BE2C (cell line): ENCODE measurements around the gene TMEM214.
"Not testable (repeated sequence)": the region's sequence is repeated elsewhere in the genome, so short reads cannot be mapped to it uniquely, and the experiment has no call there.

Experiments
- DNase-seq: peaks from one replicate; pipeline ENCODE4 v3.0.0-alpha.2; 2020
- H3K27me3 ChIP-seq: fragments of 250-450 bp; sonication (Bioruptor Pico); 2 replicates; pipeline ENCODE4 v1.5.1; 2020; ENCODE audit warnings: mild to moderate bottlenecking
- H3K36me3 ChIP-seq: fragments of 250-450 bp; sonication (Bioruptor Pico); 2 replicates; pipeline ENCODE4 v1.5.1; 2020; ENCODE audit warnings: mild to moderate bottlenecking
- H3K4me1 ChIP-seq: fragments of 250-450 bp; sonication (Bioruptor Pico); 2 replicates; pipeline ENCODE4 v1.5.1; 2020
- H3K4me3 ChIP-seq: 2 replicates; pipeline ENCODE4 v1.5.1; 2011; ENCODE audit warnings: low read depth, low read length
- H3K9me3 ChIP-seq: fragments of 250-450 bp; sonication (Bioruptor Pico); 2 replicates; pipeline ENCODE4 v1.5.1; 2020
- CTCF ChIP-seq: IDR thresholded peaks from 2 replicates; pipeline ENCODE4 v1.5.1; 2012; ENCODE audit warnings: mild to moderate bottlenecking, low read depth, low read length

Gene TMEM214

DNA sequence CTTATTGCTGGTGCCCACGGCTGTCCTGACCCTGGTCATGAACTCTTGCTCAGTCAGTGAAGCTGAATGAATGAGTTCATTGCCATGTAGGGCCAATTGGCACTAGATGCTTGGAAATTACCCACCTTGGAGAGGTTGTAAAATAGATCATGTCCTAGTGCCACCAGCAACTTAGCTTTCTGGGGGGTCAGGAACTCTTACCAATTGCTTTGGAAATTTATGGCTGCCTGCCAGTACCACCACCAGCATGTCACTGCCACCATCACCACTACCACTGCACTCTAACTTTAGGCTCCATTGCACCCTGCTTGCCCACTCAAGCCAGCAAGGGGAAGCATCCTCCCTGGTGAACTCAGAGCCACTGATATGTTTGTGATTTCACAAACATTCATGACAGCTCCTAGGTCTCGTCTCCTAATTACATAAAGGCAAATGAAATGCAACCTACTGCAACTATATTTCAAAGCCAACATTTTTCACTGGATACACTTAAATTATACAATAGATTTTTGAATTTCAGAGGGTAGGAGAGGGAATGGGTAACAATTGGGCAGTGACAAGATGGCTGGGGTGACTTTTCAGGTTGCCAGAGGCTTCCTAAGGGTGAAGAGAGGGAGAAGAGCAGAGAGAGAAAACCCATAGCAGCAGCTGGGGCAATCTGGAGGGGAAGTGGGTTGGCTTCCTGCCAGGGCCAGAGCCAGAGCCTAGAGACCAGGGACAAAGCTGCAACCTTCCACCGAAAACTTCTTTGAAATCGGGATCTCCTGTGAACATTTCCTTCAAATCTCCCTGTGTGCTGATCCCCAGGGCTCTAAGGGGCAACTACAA lies 42.2 kb downstream of the TMEM214 start:
- H3K9me3 ChIP-seq, result no peaks in the 10 kb centered on the region
- no peaks in the 10 kb centered on the region for H3K27me3 ChIP-seq
- no peak overlapping the region for H3K4me3 ChIP-seq
- H3K4me1 ChIP-seq, result peaks cover 33% of the 10 kb centered on the region
- DNase-seq, result peak; percentile 85
- peaks cover 2% of the 10 kb centered on the region for H3K36me3 ChIP-seq
- TF ChIP-seq CTCF, result no peak

DNA sequence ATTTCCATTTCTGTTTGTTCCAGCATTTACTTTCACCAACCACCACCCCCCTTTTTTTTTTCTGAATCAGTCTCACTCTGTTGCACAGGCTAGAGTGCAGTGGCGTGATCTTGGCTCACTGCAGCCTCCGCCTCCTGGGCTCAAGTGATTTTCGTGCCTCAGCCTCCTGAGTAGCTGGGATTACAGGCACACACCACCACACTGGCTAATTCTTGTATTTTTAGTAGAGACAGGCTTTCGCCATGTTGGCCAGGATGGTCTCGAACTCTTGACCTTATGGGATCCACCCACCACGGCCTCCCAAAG lies 42.8 kb downstream of the TMEM214 start:
- not testable (repeated sequence) for H3K4me3 ChIP-seq, DNase-seq, H3K36me3 ChIP-seq, H3K9me3 ChIP-seq, H3K27me3 ChIP-seq
- H3K4me1 ChIP-seq, result peaks cover 35% of the 10 kb centered on the region

DNA sequence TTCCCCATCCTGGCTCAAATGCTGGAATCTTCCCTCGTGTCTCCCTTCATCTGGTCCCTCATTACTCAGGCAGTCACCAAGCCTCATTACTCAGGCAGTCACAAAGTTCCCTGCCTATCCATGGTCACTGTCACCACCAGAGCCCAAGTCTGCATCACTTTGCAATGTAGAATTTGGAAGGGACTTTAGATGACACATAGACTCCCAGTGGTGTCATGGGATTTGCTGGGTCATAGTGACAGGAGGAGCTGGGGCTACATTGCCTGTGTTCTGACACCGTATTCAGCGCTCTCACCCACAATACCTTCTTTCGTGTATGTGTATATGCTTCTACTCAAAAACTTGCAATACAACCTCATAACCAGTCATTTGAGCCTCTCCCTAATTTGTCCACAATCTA lies 43.6 kb downstream of the TMEM214 start:
- no peak for DNase-seq
- peaks cover 40% of the 10 kb centered on the region for H3K4me1 ChIP-seq
- TF ChIP-seq CTCF, result no peak
- peaks cover 4% of the 10 kb centered on the region for H3K36me3 ChIP-seq
- no peaks in the 10 kb centered on the region for H3K27me3 ChIP-seq
- H3K4me3 ChIP-seq, result no peak overlapping the region
- no peaks in the 10 kb centered on the region for H3K9me3 ChIP-seq

- H3K4me1 ChIP-seq, result peaks cover 46% of the 10 kb centered on the region
- H3K9me3 ChIP-seq, result no peaks in the 10 kb centered on the region
Measured at GRCh38 chr2:27077231-27077630, 44.5 kb downstream of the TMEM214 start.

GRCh38 chr2:27078267-27079194 lies 45.8 kb downstream of the TMEM214 start, which contains the start of gene EMILIN1:
TSS of gene EMILIN1 (plus strand) at chr2:27078615. CDS start at chr2:27079066, 451 bp downstream.
- Histone ChIP-seq H3K27me3 (no peaks in the 10 kb centered on the region), H3K36me3 (peaks cover 22% of the 10 kb centered on the region), H3K9me3 (no peaks in the 10 kb centered on the region), H3K4me1 (peaks cover 43% of the 10 kb centered on the region), H3K4me3 (peak within 1 kb of the TSS; percentile 93)
- DNase-seq, result peak; percentile 91
- TF ChIP-seq CTCF, result no peak

More at GRCh38 chr2:27077231-27077630, 44.5 kb downstream of the TMEM214 start:
- peaks cover 12% of the 10 kb centered on the region for H3K36me3 ChIP-seq
- H3K27me3 ChIP-seq, result no peaks in the 10 kb centered on the region
- no peak overlapping the region for H3K4me3 ChIP-seq
- no peak for DNase-seq
- TF ChIP-seq CTCF, result no peak

- Histone ChIP-seq H3K4me3 (peak overlapping the region; percentile 93), H3K4me1 (peaks cover 38% of the 10 kb centered on the region), H3K9me3 (no peaks in the 10 kb centered on the region), H3K27me3 (no peaks in the 10 kb centered on the region), H3K36me3 (peaks cover 22% of the 10 kb centered on the region)
- no peak for TF ChIP-seq CTCF
- DNase-seq, result peak; percentile 41
Measured at GRCh38 chr2:27079233-27080139, 46.7 kb downstream of the TMEM214 start.
